G401.6 (cell line): ENCODE results near the gene DGKG.

Experiments
- FAIRE-seq: peaks from 2 replicates; lab custom pipeline; 2012; peaks lifted over from hg19 to GRCh38; lab: Jason Lieb, UNC

Gene DGKG

GRCh38 chr3:186239321-186239720, 122.7 kb downstream of the DGKG start:
- FAIRE-seq = no peak

- FAIRE-seq = no peak
These were observed 124.1 kb downstream of the DGKG start for GRCh38 chr3:186237915-186238314.

GRCh38 chr3:186236357-186237020, 125.5 kb downstream of the DGKG start:
- FAIRE-seq = no peak

- no peak for FAIRE-seq
These were observed 126.5 kb downstream of the DGKG start for GRCh38 chr3:186235554-186235953.

GRCh38 chr3:186234152-186234551, 127.9 kb downstream of the DGKG start:
- FAIRE-seq = no peak

GRCh38 chr3:186226482-186226881, 135.6 kb downstream of the DGKG start:
- FAIRE-seq = no peak

- FAIRE-seq = no peak
These were observed 136.4 kb downstream of the DGKG start for GRCh38 chr3:186225603-186226002.

GRCh38 chr3:186224041-186224610, 137.9 kb downstream of the DGKG start:
- no peak for FAIRE-seq

GRCh38 chr3:186223476-186223875, 138.6 kb downstream of the DGKG start:
- no peak for FAIRE-seq

GRCh38 chr3:186221760-186222378, 140.2 kb downstream of the DGKG start:
- no peak for FAIRE-seq

GRCh38 chr3:186220911-186221645, 141.0 kb downstream of the DGKG start:
- FAIRE-seq = no peak

- no peak for FAIRE-seq
These were observed 141.7 kb downstream of the DGKG start for GRCh38 chr3:186220365-186220764.

GRCh38 chr3:186219211-186219638, 142.8 kb downstream of the DGKG start:
- FAIRE-seq = no peak

GRCh38 chr3:186218421-186218820, 143.6 kb downstream of the DGKG start:
- FAIRE-seq = no peak

- no peak for FAIRE-seq
These were observed 144.2 kb downstream of the DGKG start for GRCh38 chr3:186217820-186218164.

GRCh38 chr3:186216900-186217819, 144.9 kb downstream of the DGKG start:
- FAIRE-seq = no peak

GRCh38 chr3:186214670-186215069, 147.4 kb downstream of the DGKG start:
- FAIRE-seq = no peak

- FAIRE-seq = no peak
These were observed 148.1 kb downstream of the DGKG start for GRCh38 chr3:186213946-186214345.

GRCh38 chr3:186212611-186213010, 149.4 kb downstream of the DGKG start:
- no peak for FAIRE-seq

- FAIRE-seq = no peak
These were observed 151.1 kb downstream of the DGKG start for GRCh38 chr3:186210852-186211500.
